Mesenchymal stem cell (in vitro differentiated cells and primary cell): Measurements from ENCODE around the gene ABHD17B.

ENCODE experiments used
- DNase-seq: peaks from one replicate; pipeline ENCODE4 v3.0.0-alpha.2; 2013
- H2AFZ ChIP-seq: one replicate; pipeline ENCODE4 v1.6.1; 2013; ENCODE audit warnings: low read depth, mild to moderate bottlenecking, control low read depth, inconsistent platforms, low read length, moderate library complexity
- H2AK5ac ChIP-seq: 2 replicates; pipeline ENCODE4 v1.6.1; 2013; ENCODE audit warnings: low read length, moderate library complexity, mild to moderate bottlenecking, inconsistent platforms; ENCODE audit not compliant: severe bottlenecking
- H2BK120ac ChIP-seq: one replicate; pipeline ENCODE4 v1.6.1; 2013; ENCODE audit warnings: low read depth, mild to moderate bottlenecking, inconsistent platforms, low read length, moderate library complexity
- H2BK12ac ChIP-seq, 2 experiments: one replicate each; pipeline ENCODE4 v1.6.1; 2013; ENCODE audit warnings: inconsistent platforms in 2 of 2, low read length in 2 of 2, mild to moderate bottlenecking in 2 of 2, moderate library complexity in 2 of 2, control low read depth in 1 of 2
- H2BK15ac ChIP-seq: one replicate; pipeline ENCODE4 v1.6.1; 2013; ENCODE audit warnings: mild to moderate bottlenecking, low read depth, inconsistent platforms; ENCODE audit not compliant: poor library complexity, severe bottlenecking
- H2BK5ac ChIP-seq: 2 replicates; pipeline ENCODE4 v1.6.1; 2013; ENCODE audit warnings: low read depth, mild to moderate bottlenecking, low read length, control low read depth, inconsistent platforms; ENCODE audit not compliant: poor library complexity, severe bottlenecking
- H3K14ac ChIP-seq, 2 experiments: one replicate each; pipeline ENCODE4 v1.6.1; 2013; ENCODE audit warnings: inconsistent platforms in 2 of 2, low read length in 2 of 2, control low read depth in 1 of 2, mild to moderate bottlenecking in 1 of 2, moderate library complexity in 1 of 2
- H3K18ac ChIP-seq, 2 experiments: one replicate each; pipeline ENCODE4 v1.6.1; 2013; ENCODE audit warnings: inconsistent platforms in 2 of 2, low read length in 2 of 2, control low read depth in 1 of 2, low read depth in 1 of 2, mild to moderate bottlenecking in 1 of 2
- H3K23ac ChIP-seq, 2 experiments: one replicate each; pipeline ENCODE4 v1.6.1; 2013; ENCODE audit warnings: inconsistent platforms in 2 of 2, low read length in 2 of 2, mild to moderate bottlenecking in 2 of 2, moderate library complexity in 2 of 2, control low read depth in 1 of 2
- H3K27ac ChIP-seq: 2 replicates; pipeline ENCODE4 v1.5.1; 2013; ENCODE audit warnings: mild to moderate bottlenecking, moderate library complexity, low read length, control low read depth, inconsistent platforms; ENCODE audit not compliant: poor library complexity, severe bottlenecking
- H3K27me3 ChIP-seq, 2 experiments: 2 replicates each; pipeline versions ENCODE4 v1.6.1 to v1.7.0; 2013; ENCODE audit warnings: low read length in 2 of 2, mild to moderate bottlenecking in 2 of 2, moderate library complexity in 2 of 2, control low read depth in 1 of 2, inconsistent platforms in 1 of 2; ENCODE audit not compliant: control insufficient read depth in 1 of 2, insufficient read depth in 1 of 2
- H3K36me3 ChIP-seq, 2 experiments: 2 replicates each; pipeline versions ENCODE4 v1.6.1 to v1.7.0; 2013; ENCODE audit warnings: low read length in 2 of 2, control low read depth in 1 of 2, inconsistent platforms in 1 of 2, low read depth in 1 of 2, mild to moderate bottlenecking in 1 of 2; ENCODE audit not compliant: insufficient read depth in 2 of 2, control insufficient read depth in 1 of 2
- H3K4ac ChIP-seq, 2 experiments: one replicate each; pipeline ENCODE4 v1.6.1; 2013; ENCODE audit warnings: inconsistent platforms in 2 of 2, low read length in 2 of 2, mild to moderate bottlenecking in 2 of 2, moderate library complexity in 2 of 2, control low read depth in 1 of 2, low read depth in 1 of 2
- H3K4me1 ChIP-seq: 2 replicates; pipeline ENCODE4 v1.6.1; 2013; ENCODE audit warnings: low read depth, low read length, control low read depth; ENCODE audit not compliant: control insufficient read depth, insufficient read depth
- H3K4me2 ChIP-seq: 2 replicates; pipeline ENCODE4 v1.6.1; 2013; ENCODE audit warnings: low read length, mild to moderate bottlenecking, inconsistent platforms; ENCODE audit not compliant: poor library complexity, severe bottlenecking
- H3K4me3 ChIP-seq, 2 experiments: 2 replicates each; pipeline versions ENCODE4 v1.5.1 to v1.7.0; 2013; ENCODE audit warnings: low read length in 2 of 2, mild to moderate bottlenecking in 2 of 2, control low read depth in 1 of 2, low read depth in 1 of 2; ENCODE audit not compliant: insufficient read depth in 1 of 2
- H3K79me1 ChIP-seq: replicated peaks from 2 replicates; pipeline ENCODE4 v1.6.1; 2013; ENCODE audit warnings: mild to moderate bottlenecking, control low read depth, low read length, inconsistent platforms; ENCODE audit not compliant: poor library complexity, severe bottlenecking
- H3K9ac ChIP-seq: 2 replicates; pipeline ENCODE4 v1.7.0; 2013; ENCODE audit warnings: mild to moderate bottlenecking, low read length, moderate library complexity
- H3K9me3 ChIP-seq: 2 replicates; pipeline ENCODE4 v1.7.0; 2013; ENCODE audit warnings: mild to moderate bottlenecking, low read length; ENCODE audit not compliant: control insufficient read depth
- H4K8ac ChIP-seq: one replicate; pipeline ENCODE4 v1.6.1; 2013; ENCODE audit warnings: inconsistent platforms, mild to moderate bottlenecking, low read length, moderate library complexity
- H4K91ac ChIP-seq: one replicate; pipeline ENCODE4 v1.6.1; 2013; ENCODE audit warnings: mild to moderate bottlenecking, low read length, inconsistent platforms
- WGBS: methylation state at CpG from one replicate; pipeline ENCODE4 v1.1.7; 2013; ENCODE audit warnings: mixed read lengths; 5-methylcytosine and 5-hydroxymethylcytosine counted together

The ABHD17B gene

GRCh38 chr9:71835596-71835995 is 75.4 kb downstream of the ABHD17B start:
- no peak for DNase-seq
- H2AFZ ChIP-seq, result no peak overlapping the region

GRCh38 chr9:71830929-71831328 is 80.1 kb downstream of the ABHD17B start:
- no peak overlapping the region for H2AK5ac ChIP-seq
- H3K9ac ChIP-seq, result no peak overlapping the region
- H2AFZ ChIP-seq, result no peak overlapping the region
- H3K4me1 ChIP-seq, result no peaks in the 10 kb centered on the region
- no peak overlapping the region for H3K27ac ChIP-seq
- H4K8ac ChIP-seq, result no peak overlapping the region
- H2BK5ac ChIP-seq, result no peak overlapping the region
- no peak overlapping the region for H2BK120ac ChIP-seq
- H3K18ac ChIP-seq, result no peak overlapping the region
- no peak overlapping the region for H3K4me2 ChIP-seq
- DNase-seq, result no peak
- no peak overlapping the region for H3K4ac ChIP-seq
- no peak overlapping the region for H3K23ac ChIP-seq
- WGBS, result 92% methylated on average over 1 of the region's 1 CpG
- no peak overlapping the region for H2BK12ac ChIP-seq
- no peaks in the 10 kb centered on the region for H3K36me3 ChIP-seq
- no peaks in the 10 kb centered on the region for H3K79me1 ChIP-seq
- H2BK15ac ChIP-seq, result no peak overlapping the region
- no peak overlapping the region for H4K91ac ChIP-seq
- no peaks in the 10 kb centered on the region for H3K27me3 ChIP-seq
- no peak overlapping the region for H3K14ac ChIP-seq
- peaks cover 14% of the 10 kb centered on the region for H3K9me3 ChIP-seq
- H3K4me3 ChIP-seq, result no peak overlapping the region

More at GRCh38 chr9:71835596-71835995, 75.4 kb downstream of the ABHD17B start:
- no peaks in the 10 kb centered on the region for H3K4me1 ChIP-seq
- no peak overlapping the region for H2AK5ac ChIP-seq
- H3K36me3 ChIP-seq, result no peaks in the 10 kb centered on the region
- H3K27ac ChIP-seq, result no peak overlapping the region
- H2BK15ac ChIP-seq, result no peak overlapping the region
- H2BK5ac ChIP-seq, result no peak overlapping the region
- no peak overlapping the region for H3K18ac ChIP-seq
- H3K23ac ChIP-seq, result no peak overlapping the region
- no peaks in the 10 kb centered on the region for H3K79me1 ChIP-seq
- H4K91ac ChIP-seq, result no peak overlapping the region
- H2BK12ac ChIP-seq, result no peak overlapping the region
- H3K9ac ChIP-seq, result no peak overlapping the region
- H3K9me3 ChIP-seq, result peaks cover 14% of the 10 kb centered on the region
- H3K4ac ChIP-seq, result no peak overlapping the region
- H2BK120ac ChIP-seq, result no peak overlapping the region
- no peak overlapping the region for H3K4me2 ChIP-seq
- H3K14ac ChIP-seq, result no peak overlapping the region
- H3K4me3 ChIP-seq, result no peak overlapping the region
- no peak overlapping the region for H4K8ac ChIP-seq
- H3K27me3 ChIP-seq, result no peaks in the 10 kb centered on the region

GRCh38 chr9:71830153-71830552 is 80.8 kb downstream of the ABHD17B start:
- Histone ChIP-seq H4K8ac (no peak overlapping the region), H2BK5ac (no peak overlapping the region)

GRCh38 chr9:71826279-71826678 is 84.7 kb downstream of the ABHD17B start:
- no peaks in the 10 kb centered on the region for H3K79me1 ChIP-seq
- no peak for DNase-seq
- H3K27ac ChIP-seq, result no peak overlapping the region
- H3K4ac ChIP-seq, result no peak overlapping the region
- no peaks in the 10 kb centered on the region for H3K27me3 ChIP-seq
- no peaks in the 10 kb centered on the region for H3K9me3 ChIP-seq
- H2BK12ac ChIP-seq, result no peak overlapping the region
- H2AFZ ChIP-seq, result no peak overlapping the region
- no peak overlapping the region for H3K4me3 ChIP-seq
- WGBS, result 45% methylated on average over 2 of the region's 2 CpGs
- H2BK120ac ChIP-seq, result no peak overlapping the region
- H2AK5ac ChIP-seq, result no peak overlapping the region
- H3K23ac ChIP-seq, result no peak overlapping the region
- H2BK5ac ChIP-seq, result no peak overlapping the region
- H2BK15ac ChIP-seq, result no peak overlapping the region
- H3K9ac ChIP-seq, result no peak overlapping the region
- no peaks in the 10 kb centered on the region for H3K4me1 ChIP-seq
- no peak overlapping the region for H4K91ac ChIP-seq
- no peak overlapping the region for H3K14ac ChIP-seq
- H4K8ac ChIP-seq, result no peak overlapping the region
- no peak overlapping the region for H3K4me2 ChIP-seq
- no peaks in the 10 kb centered on the region for H3K36me3 ChIP-seq
- H3K18ac ChIP-seq, result no peak overlapping the region

More at GRCh38 chr9:71830153-71830552, 80.8 kb downstream of the ABHD17B start:
- Histone ChIP-seq H2BK120ac (no peak overlapping the region), H3K14ac (no peak overlapping the region), H3K23ac (no peak overlapping the region), H3K79me1 (no peaks in the 10 kb centered on the region), H3K9me3 (peaks cover 10% of the 10 kb centered on the region), H3K9ac (no peak overlapping the region), H2BK12ac (no peak overlapping the region), H3K27me3 (no peaks in the 10 kb centered on the region), H4K91ac (no peak overlapping the region), H2AFZ (no peak overlapping the region), H3K18ac (no peak overlapping the region), H3K4me2 (no peak overlapping the region), H2BK15ac (no peak overlapping the region), H3K27ac (no peak overlapping the region), H3K36me3 (no peaks in the 10 kb centered on the region), H3K4me3 (no peak overlapping the region), H3K4ac (no peak overlapping the region), H2AK5ac (no peak overlapping the region), H3K4me1 (no peaks in the 10 kb centered on the region)
- 90% methylated on average over 2 of the region's 3 CpGs for WGBS
- DNase-seq, result no peak
